K562 (cell line): ENCODE results near the gene ZMIZ1. TPM values are rescaled to one million over a fixed set of nuclear protein-coding genes. Genes with fewer than 3 reads are reported as not detected.

Experiments used
- ATAC-seq: fragments of 200-7000 bp; cut with Tn5 transposase; 3 replicates; pipeline ENCODE4 v1.9.1; 2020; ENCODE audit warnings: moderate library complexity
- BruUV-seq: library from RNA; stranded (reverse); fragments of 400-500 nt; replicated peaks from 2 replicates; lab custom pipeline; 2021; lab: Mats Ljungman, UMichigan
- CTCF ChIA-PET: fragments of 300-600 bp; formaldehyde crosslinking; extraction: SDS; loops from one replicate; lab custom pipeline; 2021; ENCODE audit warnings: low intra/inter-chr PET ratio; lab: Yijun Ruan, JAX
- POLR2A ChIA-PET: fragments of 300-600, 350-650 bp; sonication (Branson Sonifier 250); formaldehyde crosslinking; extraction: SDS; loops from one replicate; lab custom pipeline; 2021; ENCODE audit warnings: antibody characterized with exemption, inconsistent platforms; lab: Yijun Ruan, JAX
- DNase-seq, 4 experiments: peaks; one replicate each; pipeline versions ENCODE4 v3.0.0 to v3.0.0-alpha.2; 2011 to 2018; ENCODE audit warnings: low spot score in 3 of 4, mixed read lengths in 3 of 4; ENCODE audit errors: extremely low read depth in 1 of 4
- FAIRE-seq: peaks from 2 replicates; lab custom pipeline; 2011; peaks lifted over from hg19 to GRCh38; lab: Jason Lieb, UNC
- H2AFZ ChIP-seq: 2 replicates; pipeline ENCODE4 v1.6.0; 2011; ENCODE audit warnings: low read depth, low read length, control low read depth, inconsistent platforms
- H3K27ac ChIP-seq: fragments of 200-600 bp; 3 replicates; pipeline ENCODE4 v1.8.0; 2011; ENCODE audit warnings: low read depth, mild to moderate bottlenecking, control low read depth, inconsistent platforms, low read length, moderate library complexity, mixed read lengths; ENCODE audit errors: extremely low read depth
- H3K27me3 ChIP-seq, 2 experiments: fragments of 300-600 bp in 1 of 2; 2 replicates in 1 of 2; 3 replicates in 1 of 2; pipeline versions ENCODE4 v1.6.0 to v1.8.0; 2011; ENCODE audit warnings: inconsistent platforms in 2 of 2, low read length in 2 of 2, mild to moderate bottlenecking in 1 of 2, mixed read lengths in 1 of 2, moderate library complexity in 1 of 2; ENCODE audit not compliant: control insufficient read depth in 2 of 2, insufficient read depth in 2 of 2
- H3K36me3 ChIP-seq: fragments of 300-600 bp; 3 replicates; pipeline ENCODE4 v1.8.0; 2011; ENCODE audit warnings: mild to moderate bottlenecking, low read length, inconsistent platforms; ENCODE audit not compliant: control insufficient read depth, insufficient read depth
- H3K4me1 ChIP-seq, 2 experiments: fragments of 200-600 bp in 1 of 2; replicated peaks in 1 of 2; 2 replicates in 1 of 2; 3 replicates in 1 of 2; pipeline versions ENCODE4 v1.5.1 to v1.8.0; 2011; ENCODE audit warnings: inconsistent platforms in 2 of 2, low read length in 2 of 2, mild to moderate bottlenecking in 1 of 2, mixed read lengths in 1 of 2, moderate library complexity in 1 of 2; ENCODE audit not compliant: control insufficient read depth in 2 of 2, insufficient read depth in 2 of 2
- H3K4me2 ChIP-seq: 2 replicates; pipeline ENCODE4 v1.6.1; 2011; ENCODE audit warnings: low read length, control low read depth, inconsistent platforms, mixed read lengths; ENCODE audit not compliant: insufficient read depth
- H3K4me3 ChIP-seq: fragments of 200-600 bp; sonication (generic), shearing (Covaris generic); 2 replicates; pipeline ENCODE4 v1.5.1; 2016; ENCODE audit warnings: control low read depth, inconsistent platforms
- H3K79me2 ChIP-seq: fragments of 200-600 bp; 3 replicates; pipeline ENCODE4 v1.8.0; 2011; ENCODE audit warnings: low read length, inconsistent platforms; ENCODE audit not compliant: control insufficient read depth, insufficient read depth
- H3K9ac ChIP-seq, 2 experiments: 2 replicates each; pipeline versions ENCODE4 v1.6.0 to v1.6.1; 2011; ENCODE audit warnings: low read depth in 2 of 2, low read length in 2 of 2, control low read depth in 1 of 2, inconsistent platforms in 1 of 2, mild to moderate bottlenecking in 1 of 2, mixed read lengths in 1 of 2; ENCODE audit not compliant: insufficient read depth in 1 of 2
- H3K9me1 ChIP-seq: one replicate; pipeline ENCODE4 v1.6.0; 2011; ENCODE audit warnings: inconsistent platforms, mild to moderate bottlenecking, low read length, moderate library complexity; ENCODE audit not compliant: control insufficient read depth, insufficient read depth
- H3K9me3 ChIP-seq: replicated peaks from 2 replicates; pipeline ENCODE4 v1.5.1; 2011; ENCODE audit warnings: low read depth, low read length, inconsistent platforms; ENCODE audit not compliant: control insufficient read depth, insufficient read depth
- H4K20me1 ChIP-seq: replicated peaks from 2 replicates; pipeline ENCODE4 v1.6.1; 2011; ENCODE audit warnings: low read length, inconsistent platforms, mixed read lengths; ENCODE audit not compliant: control insufficient read depth, insufficient read depth
- ASH1L ChIP-seq: fragments of 450-650 bp; IDR thresholded peaks from 2 replicates; pipeline ENCODE4 v1.6.1; 2018; ENCODE audit warnings: borderline replicate concordance, mild to moderate bottlenecking, low read depth; ENCODE audit not compliant: partially characterized antibody
- C11orf30 ChIP-seq: fragments of 450-650 bp; IDR thresholded peaks from 2 replicates; pipeline ENCODE4 v1.6.1; 2016; ENCODE audit warnings: low read depth, mild to moderate bottlenecking
- CHD2 ChIP-seq: IDR thresholded peaks from 2 replicates; pipeline ENCODE4 v1.6.1; 2011; ENCODE audit warnings: low read depth, low read length
- CREM ChIP-seq: IDR thresholded peaks from 2 replicates; pipeline ENCODE4 v1.6.1; 2014; ENCODE audit warnings: antibody characterized with exemption, low read depth
- CTCFL ChIP-seq: IDR thresholded peaks from 2 replicates; pipeline ENCODE4 v1.6.1; 2011; ENCODE audit warnings: borderline replicate concordance, low read depth, mild to moderate bottlenecking, moderate library complexity, low read length; ENCODE audit not compliant: insufficient read depth, poor library complexity, severe bottlenecking
- FOXO4 ChIP-seq: fragments of 450-650 bp; formaldehyde crosslinking; IDR thresholded peaks from 2 replicates; pipeline ENCODE4 v1.4.0; 2020; ENCODE audit warnings: mild to moderate bottlenecking, moderate library complexity
- GATAD2B ChIP-seq: fragments of 450-650 bp; IDR thresholded peaks from 2 replicates; pipeline ENCODE4 v1.6.1; 2017; ENCODE audit warnings: mild to moderate bottlenecking, borderline replicate concordance
- IFI16 ChIP-seq: fragments of 250-450 bp; sonication (Bioruptor Pico); IDR thresholded peaks from 2 replicates; pipeline ENCODE4 v2.1.2; 2022; ENCODE audit warnings: mild to moderate bottlenecking, inconsistent platforms
- MAX ChIP-seq: sonication (generic); formaldehyde crosslinking; IDR thresholded peaks from 2 replicates; pipeline ENCODE4 v1.9.0; 2022; ENCODE audit warnings: mild to moderate bottlenecking, missing genetic modification reagents
- RBFOX2 ChIP-seq: fragments of 200-400 bp; formaldehyde crosslinking; IDR thresholded peaks from 2 replicates; pipeline ENCODE4 v1.6.1; 2017; ENCODE audit warnings: low read depth, mild to moderate bottlenecking, low read length, moderate library complexity
- RNF219 ChIP-seq: fragments of 250-450 bp; sonication (Bioruptor Pico); IDR thresholded peaks from 2 replicates; pipeline ENCODE4 v1.5.0; 2022; ENCODE audit warnings: mild to moderate bottlenecking
- XRCC4 ChIP-seq: IDR thresholded peaks from one replicate; pipeline ENCODE4 v1.6.1; 2011; ENCODE audit not compliant: insufficient read depth, insufficient read length; ENCODE audit errors: extremely low read depth
- ZNF655 ChIP-seq: fragments of 250-450 bp; sonication (Bioruptor Pico); IDR thresholded peaks from 2 replicates; pipeline ENCODE4 v1.5.0; 2021
- ZSCAN32 ChIP-seq: fragments of 450-650 bp; formaldehyde crosslinking; IDR thresholded peaks from 2 replicates; pipeline ENCODE4 v1.4.0; 2020; ENCODE audit warnings: mild to moderate bottlenecking, moderate library complexity
- WGBS: fragments of 100-300 bp; shearing (Covaris generic); methylation state at CpG from one replicate; pipeline ENCODE4 v1.1.6; 2016; ENCODE audit warnings: low coverage, mixed read lengths; ENCODE audit not compliant: insufficient coverage; ENCODE audit errors: missing lambda C conversion rate; 5-methylcytosine and 5-hydroxymethylcytosine counted together
- in situ Hi-C: fragments of 300-500 bp; cut with MboI; formaldehyde crosslinking; loops from 4 replicates; pipeline ENCODE4 v1.15.0; 2018; ENCODE audit warnings: inconsistent platforms, mixed read lengths
- intact Hi-C: fragments of 100-400 bp; cut with micrococcal nuclease; formaldehyde crosslinking; loops from 2 replicates; pipeline ENCODE4 v1.14.2; 2022
- polyA plus RNA-seq, 8 experiments: library from polyadenylated mRNA; depleted of rRNA in 4 of 8; stranded (reverse) in 5 of 8; unstranded in 3 of 8; fragments of >200 nt; fragmentation: Nextera tagmentation in 2 of 8; fragmentation: Illumina TruSeq in 1 of 8; extraction: Ambion mirVana in 2 of 8; extraction: Trizol in 1 of 8; gene quantifications; 2 replicates each; pipeline versions ENCODE4 v1.2.1 to v1.2.3, GENCODE V29; 2011 to 2014; ENCODE audit warnings: inconsistent platforms in 1 of 8, missing spikeins in 1 of 8
- total RNA-seq, 7 experiments: library from RNA; depleted of rRNA in 6 of 7; stranded (reverse); fragments of >200 nt in 6 of 7; fragmentation: Illumina TruSeq in 2 of 7; extraction: Trizol in 2 of 7; gene quantifications; 2 replicates each; pipeline versions ENCODE4 v1.2.1 to v1.2.3, GENCODE V29; 2011 to 2021; ENCODE audit warnings: low replicate concordance in 1 of 7

ZMIZ1 gene
- total and polyA plus RNA-seq, 9 of the 15 experiments (the other 6 are each of a cell fraction or from before 2014, with no cell fraction given), result 1.0 to 37.3 (median 4.3) TPM

GRCh38 chr10:79022565-79023230 lies 46.1 kb upstream of the ZMIZ1 start:
- Histone ChIP-seq H3K4me2 (peak overlapping the region; percentile 43), H3K4me1 (peaks cover 29 to 61% of the 10 kb centered on the region in 2 experiments), H3K27ac (no peak overlapping the region), H3K9me1 (peaks cover 4% of the 10 kb centered on the region), H2AFZ (peak overlapping the region; percentile 79), H3K9me3 (0 out of 2 replicates have a peak, but pooled peaks cover 2% of the 10 kb centered on the region), H3K36me3 (no peaks in the 10 kb centered on the region), H3K9ac (peak overlapping the region in 1 of 2 experiments; percentile 77; a peak in 2 of 4 replicates), H4K20me1 (0 out of 2 replicates have a peak, but pooled peaks cover 3% of the 10 kb centered on the region), H3K4me3 (no peak overlapping the region), H3K79me2 (no peaks in the 10 kb centered on the region), H3K27me3 (no peaks in the 10 kb centered on the region)
- WGBS, result 21% methylated on average over 17 of the region's 17 CpGs
- ATAC-seq, result peak; percentile 90
- ChIA-PET CTCF (no interaction called here), POLR2A (interaction anchor here (0.6 to 2.3 kb wide), 4 partner anchors 10 to 821 kb away, joined by 3 to 10 read pairs (median 4); no protein-coding TSS in a partner anchor)
- in situ Hi-C loops (no loop called here), intact Hi-C loops (loop anchor here (5.0 kb wide), 1 partner anchor 45 kb away; the partner anchor contains the start of gene ZMIZ1)
- DNase-seq, result peak; percentile 83 to 96 (median 94)
- no TSS peak for BruUV-seq
- FAIRE-seq, result peak; percentile 91
- TF ChIP-seq C11orf30 (no peak), ZSCAN32 (no peak), CREM (0 out of 2 replicates have a peak, but pooled peaks have one; percentile 23), RBFOX2 (no peak), GATAD2B (no peak), MAX (no peak), ZNF655 (CRISPR knock-in tag) (no peak), RNF219 (CRISPR knock-in tag) (no peak), ASH1L (peak; percentile 85), IFI16 (CRISPR knock-in tag) (no peak), FOXO4 (CRISPR knock-in tag) (no peak), CTCFL (no peak), XRCC4 (no peak), CHD2 (peak; percentile 73)
